ENCODE results near the gene PCBP3. TPM values are rescaled to one million over a fixed set of nuclear protein-coding genes. Genes with fewer than 3 reads are reported as not detected.

Gene PCBP3
- total and polyA plus RNA-seq, 4 donors: 0.36 to 1.6 (median 0.42) TPM

DNA sequence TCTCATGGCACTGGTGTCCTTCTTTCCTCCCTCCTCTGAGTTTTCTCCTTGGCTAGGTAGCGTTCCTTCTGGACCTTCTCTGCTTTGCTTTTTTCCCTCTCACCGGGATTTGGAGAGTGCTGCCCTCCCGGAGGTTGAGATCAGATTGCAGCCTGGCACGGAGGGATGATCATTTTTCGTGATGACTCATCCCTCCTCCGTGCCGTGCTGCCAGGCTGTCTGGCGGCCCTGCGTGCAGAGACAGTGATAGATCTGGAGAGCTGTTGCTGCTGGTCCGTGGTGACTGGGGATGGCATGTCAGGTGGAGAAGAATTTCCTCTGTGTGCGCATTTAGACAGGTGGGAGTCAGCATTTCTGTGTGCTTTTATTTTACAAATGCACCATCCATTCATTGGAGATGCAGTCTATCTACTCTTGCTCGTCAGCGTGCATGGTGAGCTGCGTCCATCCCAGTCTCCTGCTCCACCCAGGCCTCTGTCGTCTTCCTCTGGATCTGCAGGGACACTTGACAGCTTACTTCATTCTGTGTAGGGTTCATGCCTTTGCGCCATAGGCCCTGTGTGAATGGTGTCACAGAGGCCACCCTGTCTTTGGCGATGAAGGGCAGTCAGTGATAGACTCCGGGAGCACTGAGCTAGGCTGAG lies 104.4 kb downstream of the PCBP3 start:
- TF ChIP-seq, protein P1, sequence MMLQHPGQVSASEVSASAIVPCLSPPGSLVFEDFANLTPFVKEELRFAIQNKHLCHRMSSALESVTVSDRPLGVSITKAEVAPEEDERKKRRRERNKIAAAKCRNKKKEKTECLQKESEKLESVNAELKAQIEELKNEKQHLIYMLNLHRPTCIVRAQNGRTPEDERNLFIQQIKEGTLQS (IDR thresholded peaks at IDR 0.05): no peak
- no peak for TF ChIP-seq YY1 (IDR thresholded peaks at IDR 0.05)
- TF ChIP-seq EGR1 (IDR thresholded peaks at IDR 0.05; ENCODE audit: low read depth in 2 of 2): no peak
- no peak for TF ChIP-seq RAD21 (IDR thresholded peaks at IDR 0.05)
- TF ChIP-seq HNF4G (IDR thresholded peaks at IDR 0.05): no peak
- no peak for TF ChIP-seq HNF4A (conservative IDR thresholded peaks at IDR 0.05)
- no peak for TF ChIP-seq NR2F2 (IDR thresholded peaks at IDR 0.05)
- TF ChIP-seq FOXA2 (IDR thresholded peaks at IDR 0.05): no peak
- 71% methylated on average over 18 of the region's 18 CpGs for WGBS
- Histone ChIP-seq H3K27me3 (ENCODE audit: control insufficient read depth in 4 of 4, insufficient read depth in 4 of 4, low read length in 3 of 4) (peaks cover 0 to 3% (median 0%) of the 10 kb centered on the region in 4 donors), H3K9me3 (ENCODE audit: control insufficient read depth in 4 of 4, low read length in 3 of 4) (no peaks in the 10 kb centered on the region), H3K36me3 (ENCODE audit: control insufficient read depth in 4 of 4, insufficient read depth in 3 of 4, low read depth in 1 of 4, low read length in 3 of 4) (no peaks in the 10 kb centered on the region), H3K4me3 (ENCODE audit: low read depth in 1 of 3, low read length in 3 of 3) (no peak overlapping the region), H3K4me1 (ENCODE audit: control insufficient read depth in 4 of 4, insufficient read depth in 4 of 4, low read length in 3 of 4) (no peaks in the 10 kb centered on the region), H3K27ac (ENCODE audit: low read depth in 1 of 2, low read length in 2 of 2) (no peak overlapping the region), H3K9ac (ENCODE audit: low read depth in 1 of 2, low read length in 2 of 2) (no peak overlapping the region)
- DNase-seq (ENCODE audit: low spot score): no peak

GRCh38 chr21:45748593-45748992 lies 105.1 kb downstream of the PCBP3 start:
- WGBS: 69% methylated on average over 7 of the region's 7 CpGs
- H3K27ac ChIP-seq (ENCODE audit: low read depth in 1 of 2, low read length in 2 of 2): no peak overlapping the region
- DNase-seq (ENCODE audit: low spot score): no peak
- TF ChIP-seq, protein P2, sequence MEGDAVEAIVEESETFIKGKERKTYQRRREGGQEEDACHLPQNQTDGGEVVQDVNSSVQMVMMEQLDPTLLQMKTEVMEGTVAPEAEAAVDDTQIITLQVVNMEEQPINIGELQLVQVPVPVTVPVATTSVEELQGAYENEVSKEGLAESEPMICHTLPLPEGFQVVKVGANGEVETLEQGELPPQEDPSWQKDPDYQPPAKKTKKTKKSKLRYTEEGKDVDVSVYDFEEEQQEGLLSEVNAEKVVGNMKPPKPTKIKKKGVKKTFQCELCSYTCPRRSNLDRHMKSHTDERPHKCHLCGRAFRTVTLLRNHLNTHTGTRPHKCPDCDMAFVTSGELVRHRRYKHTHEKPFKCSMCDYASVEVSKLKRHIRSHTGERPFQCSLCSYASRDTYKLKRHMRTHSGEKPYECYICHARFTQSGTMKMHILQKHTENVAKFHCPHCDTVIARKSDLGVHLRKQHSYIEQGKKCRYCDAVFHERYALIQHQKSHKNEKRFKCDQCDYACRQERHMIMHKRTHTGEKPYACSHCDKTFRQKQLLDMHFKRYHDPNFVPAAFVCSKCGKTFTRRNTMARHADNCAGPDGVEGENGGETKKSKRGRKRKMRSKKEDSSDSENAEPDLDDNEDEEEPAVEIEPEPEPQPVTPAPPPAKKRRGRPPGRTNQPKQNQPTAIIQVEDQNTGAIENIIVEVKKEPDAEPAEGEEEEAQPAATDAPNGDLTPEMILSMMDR (IDR thresholded peaks at IDR 0.05; ENCODE audit: low read depth, low read length, missing input control): no peak
- no peak for TF ChIP-seq SP1 (IDR thresholded peaks at IDR 0.05)
- TF ChIP-seq JUND (IDR thresholded peaks at IDR 0.05): no peak
- no peak for TF ChIP-seq HNF4A (conservative IDR thresholded peaks at IDR 0.05)
- TF ChIP-seq TAF1 (conservative IDR thresholded peaks at IDR 0.05): no peak
- TF ChIP-seq, protein P3, sequence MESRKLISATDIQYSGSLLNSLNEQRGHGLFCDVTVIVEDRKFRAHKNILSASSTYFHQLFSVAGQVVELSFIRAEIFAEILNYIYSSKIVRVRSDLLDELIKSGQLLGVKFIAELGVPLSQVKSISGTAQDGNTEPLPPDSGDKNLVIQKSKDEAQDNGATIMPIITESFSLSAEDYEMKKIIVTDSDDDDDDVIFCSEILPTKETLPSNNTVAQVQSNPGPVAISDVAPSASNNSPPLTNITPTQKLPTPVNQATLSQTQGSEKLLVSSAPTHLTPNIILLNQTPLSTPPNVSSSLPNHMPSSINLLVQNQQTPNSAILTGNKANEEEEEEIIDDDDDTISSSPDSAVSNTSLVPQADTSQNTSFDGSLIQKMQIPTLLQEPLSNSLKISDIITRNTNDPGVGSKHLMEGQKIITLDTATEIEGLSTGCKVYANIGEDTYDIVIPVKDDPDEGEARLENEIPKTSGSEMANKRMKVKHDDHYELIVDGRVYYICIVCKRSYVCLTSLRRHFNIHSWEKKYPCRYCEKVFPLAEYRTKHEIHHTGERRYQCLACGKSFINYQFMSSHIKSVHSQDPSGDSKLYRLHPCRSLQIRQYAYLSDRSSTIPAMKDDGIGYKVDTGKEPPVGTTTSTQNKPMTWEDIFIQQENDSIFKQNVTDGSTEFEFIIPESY (IDR thresholded peaks at IDR 0.05): no peak
- no peak overlapping the region for H3K9ac ChIP-seq (ENCODE audit: low read depth in 1 of 2, low read length in 2 of 2)
- H3K4me1 ChIP-seq (ENCODE audit: control insufficient read depth in 4 of 4, insufficient read depth in 4 of 4, low read length in 3 of 4): no peaks in the 10 kb centered on the region
- H3K4me3 ChIP-seq (ENCODE audit: low read depth in 1 of 3, low read length in 3 of 3): no peak overlapping the region
- peaks cover 0 to 3% (median 0%) of the 10 kb centered on the region in 4 donors for H3K27me3 ChIP-seq (ENCODE audit: control insufficient read depth in 4 of 4, insufficient read depth in 4 of 4, low read length in 3 of 4)
- H3K36me3 ChIP-seq (ENCODE audit: control insufficient read depth in 4 of 4, insufficient read depth in 3 of 4, low read depth in 1 of 4, low read length in 3 of 4): no peaks in the 10 kb centered on the region
- no peaks in the 10 kb centered on the region for H3K9me3 ChIP-seq (ENCODE audit: control insufficient read depth in 4 of 4, low read length in 3 of 4)

GRCh38 chr21:45749974-45750373 lies 106.4 kb downstream of the PCBP3 start:
- no peaks in the 10 kb centered on the region for H3K36me3 ChIP-seq (ENCODE audit: control insufficient read depth in 4 of 4, insufficient read depth in 3 of 4, low read depth in 1 of 4, low read length in 3 of 4)
- TF ChIP-seq, protein P2 (IDR thresholded peaks at IDR 0.05; ENCODE audit: low read depth, low read length, missing input control): no peak
- TF ChIP-seq SP1 (IDR thresholded peaks at IDR 0.05) (no peak), HNF4G (IDR thresholded peaks at IDR 0.05) (no peak)
- H3K9ac ChIP-seq (ENCODE audit: low read depth in 1 of 2, low read length in 2 of 2): no peak overlapping the region
- no peak overlapping the region for H3K4me3 ChIP-seq (ENCODE audit: low read depth in 1 of 3, low read length in 3 of 3)
- no peaks in the 10 kb centered on the region for H3K4me1 ChIP-seq (ENCODE audit: control insufficient read depth in 4 of 4, insufficient read depth in 4 of 4, low read length in 3 of 4)
- no peak overlapping the region for H3K27ac ChIP-seq (ENCODE audit: low read depth in 1 of 2, low read length in 2 of 2)
- peaks cover 0 to 3% (median 0%) of the 10 kb centered on the region in 4 donors for H3K27me3 ChIP-seq (ENCODE audit: control insufficient read depth in 4 of 4, insufficient read depth in 4 of 4, low read length in 3 of 4)
- H3K9me3 ChIP-seq (ENCODE audit: control insufficient read depth in 4 of 4, low read length in 3 of 4): peaks cover 0 to under 1% (median 0%) of the 10 kb centered on the region in 4 donors
- 81% methylated on average over 15 of the region's 15 CpGs for WGBS
- no peak for DNase-seq (ENCODE audit: low spot score)
